Spinal cord (tissue), 10 donors: ENCODE results near the gene MEIOB. TPM values are rescaled to one million over a fixed set of nuclear protein-coding genes. Genes with fewer than 3 reads are reported as not detected.
"Not testable (repeated sequence)": the region's sequence is repeated elsewhere in the genome, so short reads cannot be mapped to it uniquely, and the experiment has no call there.

ENCODE experiments used
- DNase-seq, 6 donors: peaks; one replicate each; pipeline versions ENCODE4 v3.0.0 to v3.0.0-alpha.2; 2013 to 2015; ENCODE audit warnings: low spot score in 6 of 6, low read depth in 4 of 6
- H3K27ac ChIP-seq: one replicate; pipeline ENCODE4 v1.5.1; 2013; ENCODE audit warnings: low read depth, low read length, control low read depth
- H3K27me3 ChIP-seq: one replicate; pipeline ENCODE4 v1.6.1; 2013; ENCODE audit warnings: low read length; ENCODE audit not compliant: control insufficient read depth, insufficient read depth
- H3K36me3 ChIP-seq: one replicate; pipeline ENCODE4 v1.6.1; 2013; ENCODE audit warnings: low read length; ENCODE audit not compliant: control insufficient read depth, insufficient read depth
- H3K4me1 ChIP-seq: one replicate; pipeline ENCODE4 v1.6.1; 2013; ENCODE audit warnings: low read length; ENCODE audit not compliant: control insufficient read depth, insufficient read depth
- H3K4me3 ChIP-seq: one replicate; pipeline ENCODE4 v1.5.1; 2013; ENCODE audit warnings: low read depth, low read length, control low read depth
- H3K9me3 ChIP-seq: one replicate; pipeline ENCODE4 v1.6.1; 2013; ENCODE audit warnings: low read length; ENCODE audit not compliant: control insufficient read depth, insufficient read depth
- WGBS: methylation state at CpG from one replicate; pipeline ENCODE4 v1.1.5; 2013; ENCODE audit warnings: missing lambda C conversion rate; ENCODE audit not compliant: insufficient coverage; 5-methylcytosine and 5-hydroxymethylcytosine counted together
- polyA plus RNA-seq, 2 donors: library from polyadenylated mRNA; unstranded; fragments of 120-200 nt; gene quantifications; one replicate each; pipeline ENCODE4 v1.2.1, GENCODE V29; 2013; ENCODE audit not compliant: insufficient read length in 2 of 2
- total RNA-seq, 2 donors: library from RNA; depleted of rRNA in 1 of 2; stranded (reverse); fragments of 120-200 nt in 1 of 2; fragments of >200 nt in 1 of 2; gene quantifications; one replicate each; pipeline versions ENCODE4 v1.2.3 to v1.2.4, GENCODE V29; 2013 to 2014
- donor health status: healthy.

The MEIOB gene
- total and polyA plus RNA-seq, 4 donors = 0.83 to 2.6 (median 1.5) TPM

DNA sequence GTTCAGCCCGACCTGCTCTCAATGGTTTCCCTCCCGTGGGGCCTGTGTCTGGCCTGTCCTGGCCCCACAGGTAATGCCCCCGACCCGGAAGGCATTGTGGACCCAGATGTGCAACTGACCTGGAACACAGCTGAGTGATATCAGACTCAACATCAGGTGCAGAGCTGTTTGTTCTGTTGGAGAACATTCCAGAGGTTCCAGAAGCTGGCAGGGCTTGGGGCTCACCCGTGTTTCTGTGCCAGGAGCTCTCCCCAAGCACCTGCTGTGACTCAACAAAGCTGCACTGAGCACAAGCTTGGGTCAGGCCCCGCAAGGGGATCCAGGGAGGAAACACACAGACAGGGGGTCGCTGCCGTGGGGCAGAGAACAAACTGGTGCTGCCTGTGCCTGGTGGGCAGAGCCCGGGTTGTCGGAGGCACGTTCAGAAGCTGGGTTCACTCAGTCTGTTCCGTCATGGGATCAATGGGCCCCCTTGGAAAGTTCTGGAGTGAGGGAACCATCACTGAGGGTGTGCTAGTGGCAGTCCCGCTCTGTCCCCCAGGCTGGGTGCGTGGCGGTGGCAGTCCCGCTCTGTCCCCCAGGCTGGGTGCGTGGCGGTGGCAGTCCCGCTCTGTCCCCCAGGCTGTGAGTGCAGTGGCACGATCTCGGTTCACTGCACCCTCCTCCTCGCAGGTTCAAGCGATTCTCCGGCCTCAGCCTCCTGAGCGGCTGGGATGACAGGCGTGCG is 24.1 kb upstream of the MEIOB start:
- H3K4me3 ChIP-seq = no peak overlapping the region
- WGBS = 80% methylated on average over 25 of the region's 27 CpGs
- H3K9me3 ChIP-seq = no peaks in the 10 kb centered on the region
- no peaks in the 10 kb centered on the region for H3K36me3 ChIP-seq
- H3K27ac ChIP-seq = no peak overlapping the region
- H3K27me3 ChIP-seq = peaks cover 3% of the 10 kb centered on the region
- no peak for DNase-seq
- H3K4me1 ChIP-seq = no peaks in the 10 kb centered on the region

DNA sequence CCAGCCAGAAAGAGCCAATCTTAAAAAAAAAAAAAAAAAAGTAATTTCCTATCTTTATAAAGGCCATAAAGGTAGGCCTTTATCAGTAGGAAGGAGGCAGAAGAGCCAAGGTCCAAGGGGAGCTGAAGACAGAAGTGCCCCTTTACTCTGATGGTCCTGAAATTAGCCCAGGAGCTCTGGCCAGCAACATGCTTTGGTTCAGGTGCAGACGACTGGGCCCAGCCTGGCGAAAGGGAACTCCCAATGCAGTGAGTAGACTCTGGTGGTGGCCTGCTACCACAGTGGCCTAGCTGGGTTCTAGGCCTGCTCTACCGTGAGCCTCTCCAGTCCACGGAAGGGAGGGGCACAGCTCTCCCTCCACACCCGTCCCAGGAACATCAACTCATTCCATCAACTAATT is 23.1 kb upstream of the MEIOB start:
- H3K4me3 ChIP-seq = no peak overlapping the region
- 92% methylated on average over 3 of the region's 5 CpGs for WGBS
- H3K27ac ChIP-seq = no peak overlapping the region
- no peaks in the 10 kb centered on the region for H3K4me1 ChIP-seq
- no peaks in the 10 kb centered on the region for H3K36me3 ChIP-seq
- DNase-seq = no peak
- H3K9me3 ChIP-seq = no peaks in the 10 kb centered on the region
- peaks cover 9% of the 10 kb centered on the region for H3K27me3 ChIP-seq

DNA sequence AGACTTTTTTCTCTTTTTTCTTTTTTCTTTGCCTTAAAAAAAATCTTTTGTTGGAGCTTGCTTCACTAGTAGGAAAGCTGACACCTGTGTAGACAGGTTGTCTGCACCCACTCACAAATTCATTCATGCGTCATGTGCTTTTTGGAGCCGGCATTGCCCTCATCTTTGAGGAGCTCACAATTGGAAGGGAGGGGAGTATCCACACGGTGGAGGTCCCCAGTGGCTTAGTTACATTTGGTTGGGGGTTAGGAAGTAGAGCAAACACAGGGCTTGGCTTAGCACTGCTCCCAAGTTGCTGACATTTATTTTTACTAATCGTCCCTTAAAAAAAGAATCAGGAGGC is 18.7 kb upstream of the MEIOB start:
- H3K27me3 ChIP-seq = peaks cover 9% of the 10 kb centered on the region
- no peaks in the 10 kb centered on the region for H3K9me3 ChIP-seq
- H3K4me1 ChIP-seq = no peaks in the 10 kb centered on the region
- H3K4me3 ChIP-seq = no peak overlapping the region
- H3K27ac ChIP-seq = no peak overlapping the region
- no peak for DNase-seq
- WGBS = 70% methylated on average over 2 of the region's 4 CpGs
- H3K36me3 ChIP-seq = no peaks in the 10 kb centered on the region

DNA sequence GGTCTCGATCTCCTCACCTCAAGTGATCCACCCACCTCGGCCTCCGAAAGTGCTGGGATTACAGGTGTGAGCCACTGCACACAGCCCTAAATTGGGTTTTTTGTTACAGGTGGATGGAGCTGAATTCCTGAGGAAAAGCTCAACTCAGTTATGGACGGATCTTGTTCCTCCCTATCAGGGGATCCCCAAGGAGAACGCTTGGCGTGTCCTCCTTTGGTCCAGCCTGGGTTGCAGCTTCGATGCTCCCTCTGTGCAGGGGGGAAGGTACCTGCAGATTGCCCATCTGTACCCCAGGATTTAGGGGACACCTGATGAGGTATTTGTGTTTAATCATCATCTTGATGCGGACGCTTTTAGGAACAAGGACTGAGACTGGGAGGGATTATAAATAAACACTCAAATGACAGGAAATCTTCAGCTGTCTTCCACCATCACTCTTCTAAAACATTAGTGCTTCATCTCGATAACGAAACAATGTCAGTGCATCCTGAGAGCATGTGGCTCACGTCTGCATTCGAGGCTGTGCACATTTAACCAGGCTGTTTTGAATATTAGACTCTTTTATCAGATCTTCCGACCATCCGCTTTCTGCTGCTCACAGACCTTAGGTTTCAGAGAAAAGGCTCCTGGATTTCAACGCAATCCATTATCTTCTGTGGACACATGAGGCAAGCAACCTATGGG is 18.2 kb upstream of the MEIOB start:
- 78% methylated on average over 7 of the region's 16 CpGs for WGBS
- peaks cover 11% of the 10 kb centered on the region for H3K27me3 ChIP-seq
- H3K4me1 ChIP-seq = no peaks in the 10 kb centered on the region
- no peaks in the 10 kb centered on the region for H3K9me3 ChIP-seq
- H3K36me3 ChIP-seq = no peaks in the 10 kb centered on the region
- no peak overlapping the region for H3K4me3 ChIP-seq
- DNase-seq = no peak
- no peak overlapping the region for H3K27ac ChIP-seq

GRCh38 chr16:1887711-1888354 is 15.9 kb upstream of the MEIOB start:
- Histone ChIP-seq H3K4me3 (no peak overlapping the region), H3K27ac (no peak overlapping the region), H3K27me3 (peaks cover 12% of the 10 kb centered on the region), H3K9me3 (no peaks in the 10 kb centered on the region), H3K36me3 (no peaks in the 10 kb centered on the region), H3K4me1 (no peaks in the 10 kb centered on the region)
- DNase-seq = peak in 1 of 6 donors; percentile 15
- WGBS = 67% methylated on average over 7 of the region's 14 CpGs

- H3K4me3 ChIP-seq = no peak overlapping the region
- H3K27ac ChIP-seq = no peak overlapping the region
- H3K27me3 ChIP-seq = peaks cover 4% of the 10 kb centered on the region
- no peaks in the 10 kb centered on the region for H3K9me3 ChIP-seq
- no peak for DNase-seq
- H3K36me3 ChIP-seq = no peaks in the 10 kb centered on the region
- 75% methylated on average over 5 of the region's 5 CpGs for WGBS
- no peaks in the 10 kb centered on the region for H3K4me1 ChIP-seq
Observed at GRCh38 chr16:1884889-1885288, 12.9 kb upstream of the MEIOB start.

- no peaks in the 10 kb centered on the region for H3K4me1 ChIP-seq
- DNase-seq = no peak
- no peak overlapping the region for H3K4me3 ChIP-seq
- peaks cover 7% of the 10 kb centered on the region for H3K27me3 ChIP-seq
- 65% methylated on average over 5 of the region's 13 CpGs for WGBS
- H3K9me3 ChIP-seq = no peaks in the 10 kb centered on the region
- no peaks in the 10 kb centered on the region for H3K36me3 ChIP-seq
- no peak overlapping the region for H3K27ac ChIP-seq
Observed at GRCh38 chr16:1884155-1884760, 12.3 kb upstream of the MEIOB start.

- H3K9me3 ChIP-seq, DNase-seq, H3K27ac ChIP-seq, H3K4me3 ChIP-seq, H3K36me3 ChIP-seq, H3K4me1 ChIP-seq: not testable (repeated sequence)
- peaks cover 12% of the 10 kb centered on the region for H3K27me3 ChIP-seq
- 66% methylated on average over 4 of the region's 9 CpGs for WGBS
Observed at GRCh38 chr16:1881172-1881571, 9.2 kb upstream of the MEIOB start.

GRCh38 chr16:1879477-1879876 is 7.5 kb upstream of the MEIOB start:
- H3K27ac ChIP-seq = no peak overlapping the region
- WGBS = 48% methylated on average over 2 of the region's 2 CpGs
- peaks cover 12% of the 10 kb centered on the region for H3K27me3 ChIP-seq

More at GRCh38 chr16:1879477-1879876, 7.5 kb upstream of the MEIOB start:
- Histone ChIP-seq H3K9me3 (no peaks in the 10 kb centered on the region), H3K4me3 (no peak overlapping the region), H3K4me1 (no peaks in the 10 kb centered on the region), H3K36me3 (no peaks in the 10 kb centered on the region)
- no peak for DNase-seq
